NCI-H2081 treated with DMSO at 0.1 percent for 48 hours (cell line): ENCODE results near the gene IFNL4.
"Not testable (repeated sequence)": the region's sequence is repeated elsewhere in the genome, so short reads cannot be mapped to it uniquely, and the experiment has no call there.

Source experiments
- DNase-seq: peaks from one replicate; lab custom pipeline; 2025; lab: John Stamatoyannopoulos, UW

Gene IFNL4

GRCh38 chr19:39248806-39249205 lies at the start of gene IFNL4:
Gene IFNL4 (minus strand): TSS chr19:39248856.
- DNase-seq: no peak

GRCh38 chr19:39297931-39298634 lies 49.4 kb upstream of the IFNL4 start:
- DNase-seq: no peak

- DNase-seq: no peak
Observed at GRCh38 chr19:39296906-39297305, 48.2 kb upstream of the IFNL4 start.

- no peak for DNase-seq
Observed at GRCh38 chr19:39296055-39296645, 47.5 kb upstream of the IFNL4 start, which contains the start of gene IFNL1. Gene IFNL1 (plus strand): TSS chr19:39296407. CDS start chr19:39296422, 15 bp downstream.

GRCh38 chr19:39293394-39293793 lies 44.7 kb upstream of the IFNL4 start:
- DNase-seq: no peak

GRCh38 chr19:39284032-39284431 lies 35.4 kb upstream of the IFNL4 start:
- DNase-seq: no peak

- DNase-seq: no peak
Observed at GRCh38 chr19:39282021-39282420, 33.4 kb upstream of the IFNL4 start.

GRCh38 chr19:39277598-39277997 lies 28.9 kb upstream of the IFNL4 start:
- no peak for DNase-seq

GRCh38 chr19:39276740-39277139 lies 28.1 kb upstream of the IFNL4 start:
- no peak for DNase-seq

- DNase-seq: no peak
Observed at GRCh38 chr19:39275578-39275977, 26.9 kb upstream of the IFNL4 start.

GRCh38 chr19:39273859-39274258 lies 25.2 kb upstream of the IFNL4 start:
- DNase-seq: not testable (repeated sequence)

- DNase-seq: no peak
Observed at GRCh38 chr19:39270036-39270871, 21.6 kb upstream of the IFNL4 start.

GRCh38 chr19:39269369-39269768 lies 20.7 kb upstream of the IFNL4 start:
- DNase-seq: not testable (repeated sequence)

GRCh38 chr19:39268531-39269223 lies 20.0 kb upstream of the IFNL4 start:
- DNase-seq: not testable (repeated sequence)

- DNase-seq: not testable (repeated sequence)
Observed at GRCh38 chr19:39268085-39268484, 19.4 kb upstream of the IFNL4 start, which contains the start of gene IFNL2. Gene IFNL2 (plus strand): TSS chr19:39268396. CDS start chr19:39268569, 173 bp downstream.

- no peak for DNase-seq
Observed at GRCh38 chr19:39265321-39265916, 16.8 kb upstream of the IFNL4 start.

GRCh38 chr19:39264306-39265290 lies 15.9 kb upstream of the IFNL4 start:
- DNase-seq: no peak

- DNase-seq: no peak
Observed at GRCh38 chr19:39263912-39264305, 15.3 kb upstream of the IFNL4 start.

GRCh38 chr19:39262496-39262895 lies 13.8 kb upstream of the IFNL4 start:
- no peak for DNase-seq

GRCh38 chr19:39261704-39262103 lies 13.0 kb upstream of the IFNL4 start:
- DNase-seq: no peak
